ENCODE data around the gene TRAPPC5. TPM values are rescaled to one million over a fixed set of nuclear protein-coding genes. Genes with fewer than 3 reads are reported as not detected.

Gene TRAPPC5
- total RNA-seq, 1 donor from 2014 or later: 142 TPM

GRCh38 chr19:7678971-7679751 lies 1.5 kb upstream of the TRAPPC5 start:
- peaks cover 6% of the 10 kb centered on the region for H3K36me3 Mint-ChIP-seq (ENCODE audit: unreplicated experiment)
- H3K27ac Mint-ChIP-seq (ENCODE audit: unreplicated experiment): peak overlapping the region; percentile 74
- H3K9me3 Mint-ChIP-seq (ENCODE audit: unreplicated experiment): peaks cover 7% of the 10 kb centered on the region
- peaks cover 8% of the 10 kb centered on the region for H3K27me3 Mint-ChIP-seq (ENCODE audit: unreplicated experiment)
- TF ChIP-seq, protein P1, sequence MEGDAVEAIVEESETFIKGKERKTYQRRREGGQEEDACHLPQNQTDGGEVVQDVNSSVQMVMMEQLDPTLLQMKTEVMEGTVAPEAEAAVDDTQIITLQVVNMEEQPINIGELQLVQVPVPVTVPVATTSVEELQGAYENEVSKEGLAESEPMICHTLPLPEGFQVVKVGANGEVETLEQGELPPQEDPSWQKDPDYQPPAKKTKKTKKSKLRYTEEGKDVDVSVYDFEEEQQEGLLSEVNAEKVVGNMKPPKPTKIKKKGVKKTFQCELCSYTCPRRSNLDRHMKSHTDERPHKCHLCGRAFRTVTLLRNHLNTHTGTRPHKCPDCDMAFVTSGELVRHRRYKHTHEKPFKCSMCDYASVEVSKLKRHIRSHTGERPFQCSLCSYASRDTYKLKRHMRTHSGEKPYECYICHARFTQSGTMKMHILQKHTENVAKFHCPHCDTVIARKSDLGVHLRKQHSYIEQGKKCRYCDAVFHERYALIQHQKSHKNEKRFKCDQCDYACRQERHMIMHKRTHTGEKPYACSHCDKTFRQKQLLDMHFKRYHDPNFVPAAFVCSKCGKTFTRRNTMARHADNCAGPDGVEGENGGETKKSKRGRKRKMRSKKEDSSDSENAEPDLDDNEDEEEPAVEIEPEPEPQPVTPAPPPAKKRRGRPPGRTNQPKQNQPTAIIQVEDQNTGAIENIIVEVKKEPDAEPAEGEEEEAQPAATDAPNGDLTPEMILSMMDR (IDR thresholded peaks at IDR 0.05; ENCODE audit: partially characterized antibody, unreplicated experiment): no peak
- peak; percentile 36 for DNase-seq
- peak overlapping the region; percentile 61 for H3K4me3 Mint-ChIP-seq (ENCODE audit: unreplicated experiment)
- peaks cover 14% of the 10 kb centered on the region for H3K4me1 Mint-ChIP-seq (ENCODE audit: low read depth, unreplicated experiment)

DNA sequence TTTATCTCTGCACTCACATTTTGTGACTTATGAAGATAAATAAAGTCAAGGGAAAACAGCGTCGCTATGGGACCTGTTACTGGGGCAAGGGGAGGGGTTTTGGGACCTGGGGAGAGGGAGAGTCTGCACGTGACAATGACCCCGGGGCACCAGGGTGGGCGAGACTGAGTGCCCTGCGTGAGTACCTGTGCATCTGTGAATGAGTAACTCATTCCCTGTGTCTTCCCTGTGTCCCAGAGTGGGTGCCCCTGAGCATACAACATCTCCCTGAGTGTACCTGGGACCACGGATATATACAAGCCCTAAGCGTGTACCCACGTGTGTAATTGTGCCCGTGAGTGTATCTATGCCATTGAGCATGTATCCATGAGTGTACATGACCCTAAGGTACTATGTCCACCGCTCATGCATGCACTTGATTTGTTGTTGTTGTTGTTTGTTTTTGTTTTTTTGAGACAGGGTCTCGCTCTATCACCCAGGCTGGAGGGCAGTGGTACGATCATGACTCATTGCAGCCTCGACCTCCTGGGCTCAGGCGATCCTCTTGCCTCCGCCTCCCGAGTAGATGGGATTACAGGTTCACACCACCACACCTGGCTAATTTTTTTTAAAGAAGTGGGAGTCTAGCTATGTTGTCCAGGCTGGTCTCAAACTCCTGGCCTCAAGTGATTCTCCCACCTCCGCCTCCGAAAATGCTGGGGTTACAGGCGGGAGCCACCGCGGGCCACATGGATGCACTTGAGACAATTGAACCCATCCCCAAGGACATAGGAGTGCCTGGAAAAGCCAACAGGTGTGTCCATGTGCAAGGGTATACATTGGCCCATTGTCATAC lies 645 bp upstream of the TRAPPC5 start:
- DNase-seq: no peak
- Mint-ChIP-seq H3K4me1 (ENCODE audit: low read depth, unreplicated experiment) (peaks cover 14% of the 10 kb centered on the region), H3K27ac (ENCODE audit: unreplicated experiment) (no peak overlapping the region), H3K27me3 (ENCODE audit: unreplicated experiment) (peaks cover 8% of the 10 kb centered on the region), H3K36me3 (ENCODE audit: unreplicated experiment) (no peaks in the 10 kb centered on the region), H3K4me3 (ENCODE audit: unreplicated experiment) (peak overlapping the region; percentile 76), H3K9me3 (ENCODE audit: unreplicated experiment) (peaks cover 7% of the 10 kb centered on the region)
- TF ChIP-seq, protein P1 (IDR thresholded peaks at IDR 0.05; ENCODE audit: partially characterized antibody, unreplicated experiment): no peak

DNA sequence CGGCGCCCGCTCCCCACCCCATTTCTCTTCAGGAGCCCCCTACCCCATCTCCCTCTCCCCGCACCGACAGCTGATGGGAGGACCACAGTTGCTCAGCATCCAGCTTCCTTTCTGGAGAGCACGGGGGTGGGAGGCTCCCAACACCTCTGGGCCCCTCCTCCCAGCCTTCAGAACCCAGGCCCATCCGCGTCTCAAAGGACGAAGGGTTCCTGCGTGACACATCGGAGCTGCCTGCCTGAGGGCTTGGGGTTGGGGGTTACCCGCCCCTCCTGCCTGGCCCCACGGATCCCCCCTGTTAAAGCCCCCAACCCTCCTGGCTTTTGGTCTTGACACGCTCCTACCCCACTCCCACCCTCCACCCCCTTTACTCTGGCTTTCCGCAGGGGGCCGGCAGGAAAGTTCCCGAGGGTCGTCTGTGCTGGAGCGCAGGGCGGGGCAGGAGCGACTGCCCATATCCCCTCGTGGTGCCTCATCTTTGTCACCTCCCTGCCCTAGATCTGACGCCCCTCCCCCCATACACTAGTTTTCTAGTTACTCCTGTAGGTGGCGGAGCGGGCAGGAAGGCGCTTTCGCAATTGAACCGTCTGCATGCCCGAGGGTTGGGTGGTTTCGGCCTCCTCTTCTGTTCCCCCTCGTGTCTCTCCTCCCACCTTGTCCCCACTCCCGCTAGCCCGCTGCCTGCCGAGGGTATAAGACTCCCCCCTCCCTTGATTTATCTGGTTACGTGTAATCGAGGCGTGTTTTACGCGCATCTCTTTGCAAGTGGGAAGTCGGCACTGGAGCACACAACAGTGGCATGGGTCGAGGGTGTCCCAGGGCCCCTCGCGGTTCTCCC lies 924 bp downstream of the TRAPPC5 start:
- Mint-ChIP-seq H3K4me1 (ENCODE audit: low read depth, unreplicated experiment) (peaks cover 20% of the 10 kb centered on the region), H3K27ac (ENCODE audit: unreplicated experiment) (peak overlapping the region; percentile 90), H3K4me3 (ENCODE audit: unreplicated experiment) (peak overlapping the region; percentile 90), H3K27me3 (ENCODE audit: unreplicated experiment) (peaks cover 10% of the 10 kb centered on the region), H3K9me3 (ENCODE audit: unreplicated experiment) (peaks cover 10% of the 10 kb centered on the region), H3K36me3 (ENCODE audit: unreplicated experiment) (no peaks in the 10 kb centered on the region)
- TF ChIP-seq, protein P1 (IDR thresholded peaks at IDR 0.05; ENCODE audit: partially characterized antibody, unreplicated experiment): no peak
- DNase-seq: peak; percentile 86

GRCh38 chr19:7682175-7682855 lies 1.7 kb downstream of the TRAPPC5 start:
- H3K36me3 Mint-ChIP-seq (ENCODE audit: unreplicated experiment): no peaks in the 10 kb centered on the region
- H3K27ac Mint-ChIP-seq (ENCODE audit: unreplicated experiment): peak overlapping the region; percentile 90
- TF ChIP-seq, protein P1 (IDR thresholded peaks at IDR 0.05; ENCODE audit: partially characterized antibody, unreplicated experiment): peak; percentile 63
- peaks cover 12% of the 10 kb centered on the region for H3K9me3 Mint-ChIP-seq (ENCODE audit: unreplicated experiment)
- peaks cover 20% of the 10 kb centered on the region for H3K4me1 Mint-ChIP-seq (ENCODE audit: low read depth, unreplicated experiment)
- H3K4me3 Mint-ChIP-seq (ENCODE audit: unreplicated experiment): peak overlapping the region; percentile 90
- peaks cover 7% of the 10 kb centered on the region for H3K27me3 Mint-ChIP-seq (ENCODE audit: unreplicated experiment)
- peak; percentile 59 for DNase-seq
